ENCODE data around the gene DKKL1. TPM values are rescaled to one million over a fixed set of nuclear protein-coding genes. Genes with fewer than 3 reads are reported as not detected.

Gene DKKL1
- total RNA-seq, result 0.25 and 0.33 TPM in 2 replicates

GRCh38 chr19:49363268-49364082 is at the start of gene DKKL1:
Gene DKKL1, plus strand, starts transcription at chr19:49363877. Its CDS starts 122 bp downstream, at chr19:49363999.

DNA sequence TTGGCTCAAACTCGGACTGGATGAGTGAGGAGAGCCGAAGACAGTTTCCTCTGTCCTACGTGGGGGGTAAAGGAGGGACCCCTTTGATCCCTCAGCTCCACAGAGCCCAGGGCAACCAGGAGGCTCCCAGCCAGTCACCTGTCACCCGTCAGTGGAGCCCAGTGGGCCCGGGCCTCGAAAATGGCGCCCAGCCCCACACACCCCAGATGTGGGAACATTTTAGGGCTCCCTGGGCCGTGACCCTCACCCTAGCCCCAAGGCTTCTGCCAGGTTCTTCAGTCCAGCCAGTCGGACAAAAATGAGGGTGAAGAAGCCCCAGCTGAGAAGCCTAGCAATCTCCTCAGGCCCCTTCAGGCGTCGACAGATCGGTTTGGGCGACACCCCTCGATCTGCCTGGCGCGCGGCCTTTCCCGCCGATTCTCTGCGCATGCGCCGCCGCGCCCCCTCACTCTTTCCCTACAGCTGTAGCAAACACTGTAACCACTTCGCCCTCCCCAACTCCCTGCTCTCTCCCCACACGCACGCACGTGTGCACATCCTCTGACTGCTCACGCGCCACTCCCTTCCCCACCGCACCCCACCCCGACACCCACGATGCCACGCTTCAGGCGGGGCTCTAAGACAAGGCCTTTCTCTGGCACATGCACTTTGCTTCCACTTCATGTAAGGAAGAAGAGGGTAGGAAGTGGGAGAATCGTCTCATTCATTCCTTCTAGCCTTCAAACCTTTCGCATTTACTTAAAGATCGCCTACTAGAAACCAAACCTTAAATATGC is 38.7 kb upstream of the DKKL1 start, which contains the start of gene SLC6A16:
SLC6A16 (minus strand) TSS at position 391 of the 776 bp plus-strand sequence. CDS start 13,844 bp downstream, outside the sequence.

GRCh38 chr19:49335071-49335783 is 28.4 kb upstream of the DKKL1 start, which contains the start of gene CD37:
Gene CD37, plus strand, starts transcription at chr19:49335406. Its CDS starts 135 bp downstream, at chr19:49335541.

DNA sequence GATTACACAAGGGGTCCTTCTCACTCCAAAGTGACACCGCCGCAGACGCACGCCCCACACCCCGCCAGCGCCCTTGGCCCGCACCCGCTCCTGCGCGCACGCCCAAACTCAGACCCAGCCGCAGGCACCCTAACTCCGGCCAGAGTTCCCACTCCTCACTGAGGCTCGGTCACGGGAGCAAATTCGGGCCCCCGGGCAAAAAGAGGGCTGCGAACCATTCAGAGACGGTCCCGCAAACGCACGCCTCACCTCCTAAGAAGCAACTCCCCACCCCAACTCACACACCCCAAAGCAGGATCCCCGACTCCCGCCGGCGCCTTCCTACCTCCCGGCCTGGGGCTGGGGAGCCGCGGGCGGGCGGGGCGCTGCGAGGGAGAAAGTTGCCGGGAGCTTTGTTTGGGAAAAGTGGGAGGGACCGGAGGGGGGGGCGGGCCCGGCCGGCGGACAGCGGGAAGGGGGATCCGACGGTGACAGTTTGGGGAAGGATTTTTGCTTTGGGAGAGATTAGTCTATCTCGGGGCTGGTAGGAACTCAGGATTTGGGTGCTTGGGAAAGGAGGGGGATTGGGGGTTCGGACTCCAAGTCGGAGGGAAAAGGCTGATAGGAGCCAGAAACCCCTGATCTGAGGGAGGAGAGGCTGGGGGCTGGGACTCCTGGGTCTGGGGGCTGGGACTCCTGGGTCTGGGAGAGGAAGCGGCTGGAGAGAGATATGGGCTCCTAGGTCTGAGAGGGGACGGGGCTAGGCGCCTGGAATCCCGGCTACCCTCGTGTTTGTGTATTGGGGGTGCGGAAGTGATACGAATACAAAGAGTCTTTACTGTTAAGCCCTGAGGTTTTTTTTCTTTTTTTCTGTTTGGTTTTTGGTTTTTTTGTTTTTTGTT is 1.4 kb upstream of the DKKL1 start, which contains the start of gene TEAD2:
TEAD2 (minus strand) TSS at position 369 of the 881 bp plus-strand sequence. CDS start 2,341 bp downstream, outside the sequence.

GRCh38 chr19:49387936-49388372 is 24.3 kb downstream of the DKKL1 start, which contains the start of gene KASH5:
Gene KASH5, plus strand, starts transcription at chr19:49388249. Its CDS starts 2,635 bp downstream, at chr19:49390884.

DNA sequence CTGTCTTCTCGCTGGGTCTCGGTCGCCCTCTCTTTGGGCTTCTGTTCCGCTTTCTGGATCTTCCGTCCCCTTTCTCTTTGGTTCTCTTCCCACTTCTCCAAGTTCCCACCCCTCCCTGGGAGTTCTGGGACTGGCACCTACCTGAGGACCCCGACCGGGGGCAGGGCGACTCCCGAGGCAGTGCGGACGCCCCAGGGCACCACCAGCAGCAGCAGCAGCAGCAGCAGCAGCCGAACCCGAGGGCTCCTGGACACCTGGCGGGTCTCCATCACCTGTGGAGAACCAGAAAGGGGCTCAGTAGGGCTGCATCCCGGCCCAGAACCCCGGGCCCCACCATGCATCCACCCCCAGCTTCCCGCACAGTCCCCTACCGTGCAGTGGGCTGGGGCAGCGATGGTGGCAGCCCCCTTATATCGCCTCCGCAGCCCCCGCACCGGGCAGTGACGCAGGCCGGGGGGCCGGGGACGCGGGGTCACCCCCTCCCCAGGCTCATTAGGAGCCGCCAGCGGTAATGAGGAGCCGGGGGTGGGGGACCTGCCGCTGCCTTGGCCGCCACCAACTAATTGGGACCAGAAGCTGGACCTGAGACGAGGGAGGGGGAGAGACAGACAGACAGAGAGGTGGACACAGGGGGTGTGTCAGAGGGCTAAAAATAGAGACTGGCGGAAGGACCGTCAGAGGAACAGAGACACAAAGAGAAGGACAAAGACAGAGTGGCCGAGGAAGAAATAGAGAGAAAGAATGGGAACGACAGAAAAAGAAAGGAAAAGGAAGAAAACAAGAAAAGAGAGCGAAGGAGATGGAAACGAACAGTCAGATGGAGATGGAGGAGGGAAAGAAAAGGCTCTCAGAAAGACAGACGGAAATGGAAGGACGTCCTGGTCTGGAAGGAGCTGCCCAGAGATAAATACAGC is 59.7 kb downstream of the DKKL1 start, which contains the start of gene PTH2:
PTH2 (minus strand) TSS at position 371 of the 914 bp plus-strand sequence; CDS start at position 269, 102 bp downstream.

Other genes with a start within 250 kb of the DKKL1 start
- 4.8 and 13.1 TPM in 2 replicates for gene LIN7B, start 249.5 kb upstream of the DKKL1 start, total RNA-seq
- gene C19orf73, start 244.7 kb upstream of the DKKL1 start, total RNA-seq, result 0.87 and 1.2 TPM in 2 replicates
- 1.2 and 1.5 TPM in 2 replicates for gene PPFIA3, start 244.3 kb upstream of the DKKL1 start, total RNA-seq
- not detected in 2 replicates for gene HRC, start 208.5 kb upstream of the DKKL1 start, total RNA-seq
- 10.2 and 17.1 TPM in 2 replicates for gene TRPM4, start 206.1 kb upstream of the DKKL1 start, total RNA-seq
- gene SLC6A16, start 38.7 kb upstream of the DKKL1 start, total RNA-seq, result under 0.01 TPM in 2 replicates
- gene CD37, start 28.5 kb upstream of the DKKL1 start, total RNA-seq, result 0.12 TPM in 1 of 2 replicates, not detected in the other
- gene TEAD2, start 1.5 kb upstream of the DKKL1 start, total RNA-seq, result 13.7 and 15.6 TPM in 2 replicates
- gene KASH5, start 24.4 kb downstream of the DKKL1 start, total RNA-seq, result not detected in 2 replicates
- not detected in 2 replicates for gene PTH2, start 59.6 kb downstream of the DKKL1 start, total RNA-seq
- gene GFY, start 61.5 kb downstream of the DKKL1 start, total RNA-seq, result 0.11 TPM in 1 of 2 replicates, not detected in the other
- gene SLC17A7, start 77.7 kb downstream of the DKKL1 start, total RNA-seq, result not detected in 2 replicates
- gene PIH1D1, start 87.9 kb downstream of the DKKL1 start, total RNA-seq, result 105 and 127 TPM in 2 replicates
- gene ALDH16A1, start 89.3 kb downstream of the DKKL1 start, total RNA-seq, result 33.4 and 53.8 TPM in 2 replicates
- gene FLT3LG, start 110.3 kb downstream of the DKKL1 start, total RNA-seq, result 2.5 and 2.6 TPM in 2 replicates
- 1,950 and 2,937 TPM in 2 replicates for gene RPL13A, start 123.7 kb downstream of the DKKL1 start, total RNA-seq
- 2,278 and 3,023 TPM in 2 replicates for gene RPS11, start 132.6 kb downstream of the DKKL1 start, total RNA-seq
- gene FCGRT, start 148.8 kb downstream of the DKKL1 start, total RNA-seq, result 21.7 and 56.0 TPM in 2 replicates
- gene RCN3, start 164.1 kb downstream of the DKKL1 start, total RNA-seq, result 136 and 287 TPM in 2 replicates
- 58.2 and 78.7 TPM in 2 replicates for gene NOSIP, start 216.7 kb downstream of the DKKL1 start, total RNA-seq
- 0.33 and 0.75 TPM in 2 replicates for gene PRRG2, start 217.4 kb downstream of the DKKL1 start, total RNA-seq
- gene PRR12, start 227.3 kb downstream of the DKKL1 start, total RNA-seq, result 2.4 and 3.1 TPM in 2 replicates